Measurements from ENCODE around the gene TNRC6B.

TNRC6B gene

DNA sequence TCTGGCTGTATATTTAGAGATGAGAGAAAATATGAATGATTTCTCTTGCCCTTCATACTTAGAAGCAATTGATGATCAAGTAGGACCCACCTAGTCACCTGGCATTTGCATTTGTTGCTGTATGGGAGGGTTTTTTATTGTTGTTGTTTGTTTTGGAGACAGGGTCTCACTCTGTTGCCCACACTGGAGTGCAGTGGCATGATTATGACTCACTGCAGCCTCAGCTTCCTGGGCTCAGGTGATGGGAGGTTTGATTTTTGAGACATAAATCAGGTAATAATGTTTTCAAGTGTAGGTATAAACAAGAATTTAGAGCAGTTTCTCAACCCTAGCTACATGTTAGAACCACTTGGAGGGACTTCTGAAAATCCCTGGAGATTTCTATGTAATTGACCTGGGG is 63.0 kb downstream of the TNRC6B start:
- no peak for DNase-seq (ENCODE audit: low spot score)

DNA sequence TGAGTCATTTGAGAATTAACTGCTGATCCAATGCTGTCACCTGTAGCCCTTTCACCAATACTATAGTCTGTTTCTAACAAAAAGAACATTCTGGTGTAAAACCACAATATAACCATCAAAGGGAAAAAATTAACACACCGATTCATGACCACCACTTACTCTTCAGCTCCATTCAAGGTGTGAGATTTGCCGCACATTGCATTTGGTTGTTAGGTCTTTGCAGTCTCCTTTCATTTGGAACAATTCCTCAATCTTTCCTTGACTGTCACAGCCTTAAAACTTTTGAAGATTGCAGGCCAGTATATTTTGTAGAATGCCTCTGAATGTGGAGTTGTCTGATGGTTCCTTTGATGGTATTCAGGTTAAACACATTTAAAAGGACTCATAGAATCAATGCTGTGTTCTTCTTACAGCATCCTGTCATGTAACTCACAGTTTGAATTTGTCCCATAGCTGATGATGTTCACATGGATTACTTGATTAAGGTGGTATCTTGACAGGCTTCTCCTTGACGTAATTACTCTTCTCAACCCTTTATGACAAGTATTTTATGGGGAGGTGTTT is 63.6 kb downstream of the TNRC6B start:
- no peak for DNase-seq (ENCODE audit: low spot score)

DNA sequence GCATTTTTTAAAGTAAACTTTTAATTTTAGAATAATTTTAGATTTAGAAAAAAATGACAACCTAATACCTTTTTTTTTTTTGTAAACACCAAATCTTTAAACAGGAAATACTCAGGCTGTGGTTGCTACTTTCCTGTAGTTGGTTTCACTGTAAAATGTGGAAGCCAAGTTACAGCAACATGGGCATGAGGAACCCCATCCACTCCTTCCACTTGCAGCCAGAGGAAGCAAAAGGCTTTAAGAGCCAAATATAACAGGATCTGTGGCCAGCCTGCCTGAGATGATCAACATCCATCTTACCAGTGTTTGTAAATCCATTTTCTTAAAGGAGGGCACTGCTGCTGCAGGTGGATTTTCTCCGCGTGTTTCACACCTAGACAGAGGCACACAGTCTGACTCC is 66.2 kb downstream of the TNRC6B start:
- DNase-seq (ENCODE audit: low spot score), result no peak

DNA sequence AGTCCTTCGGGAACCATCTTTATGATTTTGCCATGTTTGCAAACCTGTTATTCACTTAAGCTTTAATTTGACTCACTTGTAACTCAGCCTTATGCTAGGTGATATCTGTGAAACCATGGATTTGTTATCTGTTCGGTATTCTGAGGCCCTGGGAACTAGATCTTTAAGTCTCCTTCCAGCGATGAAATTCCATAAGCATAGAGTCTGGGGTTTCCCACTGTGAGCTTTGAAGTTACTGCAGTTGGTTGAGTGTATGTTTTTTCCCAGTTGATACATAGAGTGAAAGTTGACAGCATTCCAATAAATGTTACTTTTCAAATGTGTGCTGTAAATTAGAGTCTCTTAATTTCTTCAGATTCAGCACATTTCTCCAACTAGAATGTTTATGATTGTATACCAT is 66.9 kb downstream of the TNRC6B start:
- DNase-seq (ENCODE audit: low spot score), result no peak

DNA sequence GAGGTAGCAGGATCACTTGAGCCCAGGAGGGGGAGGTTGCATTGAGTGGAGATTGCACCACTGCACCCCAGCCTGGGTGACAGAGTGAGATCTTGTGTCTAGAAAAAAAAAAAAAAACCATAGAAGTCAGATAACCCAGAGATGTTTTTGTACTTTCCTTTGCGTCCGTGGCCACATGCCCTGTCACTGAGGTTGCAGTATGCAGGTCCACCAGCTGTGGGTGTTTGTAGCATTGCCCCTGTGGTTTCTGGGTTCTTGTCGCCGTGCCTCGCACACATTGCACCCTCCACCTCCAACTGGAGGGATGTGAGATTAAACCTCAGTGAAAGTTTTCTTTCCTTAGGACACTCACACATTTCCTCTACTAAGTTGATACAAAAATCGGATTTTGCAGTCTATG is 70.3 kb downstream of the TNRC6B start:
- DNase-seq (ENCODE audit: low spot score), result no peak

DNA sequence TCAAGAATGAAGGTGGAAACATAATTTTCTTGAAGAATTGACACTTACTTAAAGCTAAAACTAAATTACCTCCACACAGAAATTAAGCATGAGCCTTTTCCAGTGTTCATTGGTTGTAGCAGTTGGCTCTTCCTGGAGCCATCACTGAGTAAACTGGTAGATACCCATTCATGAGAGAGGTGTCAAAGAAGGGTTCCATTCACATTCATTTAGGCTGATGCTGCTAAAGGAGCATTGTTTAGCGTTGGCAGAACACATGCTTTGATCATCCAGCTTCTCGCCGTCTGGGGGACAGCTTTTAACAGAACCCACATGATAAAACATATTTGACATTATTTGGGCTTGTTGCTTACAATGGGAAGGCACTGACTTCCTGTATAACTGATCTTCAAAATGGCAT is 71.6 kb downstream of the TNRC6B start:
- DNase-seq (ENCODE audit: low spot score), result no peak

DNA sequence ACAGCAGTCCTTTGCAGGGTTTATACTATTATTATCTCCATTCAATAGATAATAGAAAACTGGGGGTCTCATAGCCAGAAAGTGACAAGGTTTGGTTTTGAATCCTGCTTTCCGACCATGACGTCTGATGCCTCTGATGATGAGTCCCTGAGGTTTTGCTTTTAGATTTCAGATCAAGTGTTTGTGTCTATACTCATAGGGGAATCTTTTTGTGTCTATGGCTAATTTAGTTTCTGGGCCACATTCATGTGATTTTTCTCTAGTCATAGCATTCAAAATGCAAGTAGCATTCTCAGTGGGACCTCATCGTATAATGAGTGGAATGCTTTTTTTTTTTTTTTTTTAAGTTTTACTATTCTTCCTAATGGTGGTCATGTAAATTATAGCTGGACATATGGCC is 72.9 kb downstream of the TNRC6B start:
- DNase-seq (ENCODE audit: low spot score), result no peak

DNA sequence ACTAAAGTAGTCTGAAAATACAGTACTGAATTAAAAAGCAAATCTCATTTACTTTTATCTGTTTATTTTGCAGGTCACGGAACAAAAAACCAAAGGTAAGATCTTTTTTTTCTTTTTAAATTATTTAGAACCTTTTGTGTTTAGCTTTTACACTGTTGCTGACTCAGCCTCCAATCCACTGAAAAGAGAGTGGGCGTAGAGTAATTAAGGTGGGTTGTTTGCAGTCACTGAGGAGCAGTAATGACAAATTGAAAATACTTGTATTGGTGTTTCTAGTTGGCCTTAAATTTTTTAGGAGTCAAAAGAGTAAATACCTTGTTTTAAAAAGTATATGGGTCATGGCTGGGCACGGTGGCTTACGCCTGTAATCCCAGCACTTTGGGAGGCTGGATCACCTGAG is 73.4 kb downstream of the TNRC6B start:
- no peak for DNase-seq (ENCODE audit: low spot score)

DNA sequence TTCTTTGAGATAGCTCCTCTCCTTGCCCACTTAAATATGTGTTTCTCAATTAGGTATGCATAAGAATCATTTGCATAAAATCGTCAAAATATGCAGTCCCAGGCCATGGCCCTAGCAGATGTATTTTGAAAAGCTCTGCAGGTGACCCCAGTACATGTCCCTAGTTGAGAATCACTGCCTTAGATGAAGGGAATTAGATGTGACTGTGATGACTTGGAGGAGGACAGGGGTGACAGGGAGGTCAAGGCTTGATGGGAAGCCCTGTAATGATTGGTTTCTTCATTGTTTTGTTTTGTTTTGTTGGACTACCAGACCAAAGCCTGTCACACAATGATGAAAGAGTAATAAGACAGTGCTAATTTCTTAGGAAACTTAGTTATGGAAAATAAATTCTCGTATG is 74.4 kb downstream of the TNRC6B start:
- DNase-seq (ENCODE audit: low spot score), result no peak

DNA sequence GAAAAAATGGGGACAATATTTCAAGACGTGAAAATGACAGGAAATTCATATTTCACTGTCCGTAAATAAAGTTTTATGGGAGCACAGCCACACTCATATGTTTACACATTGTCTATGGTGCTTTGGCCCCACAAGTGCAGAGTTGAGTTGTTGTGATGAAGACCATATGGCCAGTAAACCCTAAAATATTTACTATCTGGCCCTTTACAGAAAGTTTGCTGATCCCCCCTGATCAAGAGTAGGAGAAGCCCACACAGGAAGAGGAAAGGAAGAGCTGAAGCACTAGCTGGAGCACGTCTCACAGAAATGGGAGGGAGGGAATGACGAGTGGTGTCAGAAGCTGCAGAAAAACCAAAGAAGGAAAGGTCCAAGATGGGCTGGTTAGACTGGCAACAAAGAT is 78.8 kb downstream of the TNRC6B start:
- no peak for DNase-seq (ENCODE audit: low spot score)

DNA sequence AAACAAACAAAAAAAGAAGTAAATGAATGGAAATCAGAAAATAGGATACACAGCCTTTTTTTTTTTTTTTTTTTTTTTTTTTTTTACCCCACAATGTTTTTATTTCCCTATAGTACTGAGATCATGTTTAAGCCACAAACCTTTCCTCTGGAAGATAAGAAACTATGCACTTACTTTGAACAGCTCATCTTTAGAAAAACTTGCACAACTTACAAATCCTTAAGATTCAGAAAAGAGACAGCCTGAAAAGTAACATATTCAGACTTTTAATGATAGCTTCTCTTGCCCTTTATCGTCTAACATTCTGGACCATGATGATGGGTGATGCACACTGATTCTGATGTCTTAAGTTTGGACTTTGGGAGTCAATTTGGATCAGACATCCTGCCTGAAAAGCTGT is 80.3 kb downstream of the TNRC6B start:
- DNase-seq (ENCODE audit: low spot score), result no peak

DNA sequence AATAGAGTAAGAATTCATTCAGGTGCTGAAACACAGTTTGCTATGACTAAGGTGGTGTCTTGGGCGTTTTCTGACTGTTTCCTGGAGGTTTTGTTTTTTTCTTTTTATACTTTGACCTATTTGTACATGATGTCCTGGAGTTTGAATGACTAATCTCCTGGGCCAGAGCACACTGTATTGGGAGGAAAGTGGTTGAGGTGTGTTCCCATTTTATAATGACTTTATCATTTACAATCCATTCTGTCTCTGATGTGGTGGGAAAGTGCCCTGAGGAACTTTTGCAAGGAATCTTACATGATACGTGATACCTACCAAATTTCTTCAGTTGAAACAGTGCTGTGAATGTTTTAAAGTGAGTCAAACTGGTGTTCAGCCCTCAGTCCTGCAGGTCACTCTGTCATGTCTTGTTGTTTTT is 80.8 kb downstream of the TNRC6B start:
- no peak for DNase-seq (ENCODE audit: low spot score)

DNA sequence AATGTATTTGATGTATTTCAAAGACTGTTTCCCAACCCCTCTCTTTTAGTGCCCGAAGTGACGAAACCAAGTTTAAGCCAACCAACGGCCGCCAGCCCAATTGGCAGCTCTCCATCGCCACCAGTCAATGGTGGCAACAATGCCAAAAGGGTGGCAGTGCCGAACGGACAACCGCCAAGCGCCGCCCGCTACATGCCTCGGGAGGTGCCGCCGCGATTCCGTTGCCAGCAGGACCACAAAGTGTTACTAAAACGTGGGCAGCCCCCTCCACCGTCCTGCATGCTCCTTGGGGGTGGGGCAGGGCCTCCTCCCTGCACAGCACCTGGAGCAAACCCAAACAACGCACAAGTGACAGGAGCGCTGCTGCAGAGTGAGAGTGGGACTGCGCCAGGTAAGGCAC is 84.1 kb downstream of the TNRC6B start:
- DNase-seq (ENCODE audit: low spot score), result no peak

DNA sequence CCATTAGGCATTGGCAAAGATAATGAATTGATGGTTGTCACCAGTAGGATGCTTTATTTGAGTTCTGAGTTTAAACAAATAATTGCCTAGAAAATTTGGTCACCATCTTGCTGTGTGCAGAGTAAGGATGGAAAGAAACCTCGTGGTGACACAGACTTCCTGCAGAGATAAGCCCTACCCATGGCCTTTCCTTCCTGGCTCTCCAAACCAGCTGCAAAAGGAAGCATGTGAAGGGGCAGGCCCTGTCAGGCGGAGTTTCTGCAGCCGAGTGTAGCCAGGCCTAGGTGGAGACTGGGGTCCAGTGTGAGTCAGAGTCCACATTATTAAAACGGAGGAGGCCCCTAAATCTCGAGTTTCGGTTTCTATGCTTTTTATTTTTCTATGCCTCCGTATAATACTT is 85.5 kb downstream of the TNRC6B start:
- no peak for DNase-seq (ENCODE audit: low spot score)

DNA sequence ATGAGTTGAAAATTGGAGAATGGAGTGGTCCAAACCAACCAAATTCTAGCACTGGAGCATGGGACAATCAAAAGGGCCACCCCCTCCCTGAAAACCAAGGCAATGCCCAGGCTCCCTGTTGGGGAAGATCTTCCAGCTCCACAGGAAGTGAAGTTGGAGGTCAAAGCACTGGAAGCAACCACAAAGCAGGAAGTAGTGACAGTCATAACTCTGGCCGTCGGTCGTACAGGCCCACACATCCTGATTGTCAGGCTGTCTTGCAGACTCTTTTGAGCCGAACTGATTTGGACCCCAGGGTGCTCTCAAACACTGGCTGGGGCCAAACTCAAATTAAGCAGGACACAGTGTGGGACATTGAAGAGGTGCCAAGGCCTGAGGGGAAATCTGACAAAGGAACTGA is 88.1 kb downstream of the TNRC6B start:
- DNase-seq (ENCODE audit: low spot score), result no peak

DNA sequence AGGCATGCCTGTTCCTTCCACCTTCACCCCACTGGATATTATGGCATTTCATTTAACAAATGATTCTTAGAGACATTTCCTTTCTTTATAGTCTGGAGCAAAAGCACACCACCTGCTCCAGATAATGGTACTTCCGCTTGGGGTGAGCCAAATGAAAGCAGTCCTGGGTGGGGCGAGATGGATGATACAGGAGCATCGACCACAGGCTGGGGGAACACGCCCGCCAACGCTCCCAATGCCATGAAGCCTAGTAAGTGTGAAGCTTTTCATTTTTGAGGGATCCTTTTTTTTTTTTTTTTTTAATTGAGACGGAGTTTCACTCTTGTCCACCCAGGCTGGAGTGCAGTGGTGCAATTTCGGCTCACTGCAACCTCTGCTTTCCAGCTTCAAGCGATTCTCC is 92.3 kb downstream of the TNRC6B start:
- DNase-seq (ENCODE audit: low spot score), result no peak

DNA sequence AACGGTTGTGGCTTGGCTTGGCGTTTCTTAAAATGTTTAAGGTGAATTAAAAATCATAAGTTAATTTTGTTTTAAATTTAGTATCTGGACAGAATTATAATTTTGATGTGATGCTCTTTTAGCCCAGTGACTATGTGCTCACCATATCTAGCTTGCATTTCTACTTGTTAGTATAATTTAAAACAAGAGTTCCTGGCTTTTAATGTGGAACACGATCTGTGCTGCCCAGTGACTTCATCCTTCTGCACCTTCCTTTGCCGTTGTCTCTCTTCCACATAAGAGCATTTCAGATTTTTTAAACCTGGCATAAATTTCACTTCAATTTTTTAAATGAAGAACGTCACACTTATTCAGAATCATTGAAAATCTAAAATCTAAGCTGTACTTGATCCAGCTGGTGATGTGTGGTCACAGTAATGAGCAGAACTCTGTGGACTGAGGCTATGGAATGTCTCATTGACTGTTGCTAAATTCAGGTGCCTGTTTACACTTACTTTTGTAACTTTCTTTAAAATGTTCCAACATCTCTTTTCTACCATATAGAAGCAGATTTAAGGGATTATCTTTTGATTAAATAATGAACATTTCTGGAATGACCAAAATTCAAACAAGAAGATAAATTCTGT is 93.1 kb downstream of the TNRC6B start:
- DNase-seq (ENCODE audit: low spot score), result no peak

DNA sequence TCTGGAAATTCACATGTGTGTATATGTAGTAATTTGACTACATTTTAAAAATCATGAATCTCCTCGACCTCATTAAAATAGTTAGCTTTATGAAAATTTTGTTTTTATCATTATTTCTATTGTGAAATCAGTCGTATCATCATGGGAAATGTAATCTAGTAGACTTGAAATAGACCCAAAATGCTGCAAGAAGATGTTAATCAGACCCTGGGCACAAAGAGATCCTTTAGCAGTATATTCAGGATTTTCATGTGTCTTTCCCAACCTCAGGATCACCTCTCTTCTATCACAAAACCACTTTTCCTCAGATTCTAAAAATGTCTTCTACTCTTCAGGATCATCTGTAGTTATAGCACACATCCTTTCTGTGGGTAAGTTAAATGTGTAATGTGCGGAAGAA is 93.7 kb downstream of the TNRC6B start:
- no peak for DNase-seq (ENCODE audit: low spot score)

DNA sequence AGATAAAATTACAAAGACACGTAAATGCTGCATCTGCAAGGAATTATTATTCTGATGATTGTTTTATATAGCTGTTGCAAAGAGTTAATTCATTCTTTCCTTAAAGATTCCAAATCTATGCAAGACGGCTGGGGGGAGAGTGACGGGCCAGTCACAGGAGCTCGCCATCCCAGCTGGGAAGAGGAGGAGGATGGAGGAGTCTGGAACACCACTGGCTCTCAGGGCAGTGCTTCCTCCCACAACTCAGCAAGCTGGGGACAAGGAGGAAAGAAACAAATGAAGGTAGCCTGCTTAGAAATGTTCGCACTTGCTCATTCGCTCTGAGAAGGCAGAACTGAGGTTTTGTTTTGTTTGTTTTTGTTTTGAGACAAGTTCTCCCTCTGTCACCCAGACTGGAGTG is 95.6 kb downstream of the TNRC6B start:
- DNase-seq (ENCODE audit: low spot score), result no peak

DNA sequence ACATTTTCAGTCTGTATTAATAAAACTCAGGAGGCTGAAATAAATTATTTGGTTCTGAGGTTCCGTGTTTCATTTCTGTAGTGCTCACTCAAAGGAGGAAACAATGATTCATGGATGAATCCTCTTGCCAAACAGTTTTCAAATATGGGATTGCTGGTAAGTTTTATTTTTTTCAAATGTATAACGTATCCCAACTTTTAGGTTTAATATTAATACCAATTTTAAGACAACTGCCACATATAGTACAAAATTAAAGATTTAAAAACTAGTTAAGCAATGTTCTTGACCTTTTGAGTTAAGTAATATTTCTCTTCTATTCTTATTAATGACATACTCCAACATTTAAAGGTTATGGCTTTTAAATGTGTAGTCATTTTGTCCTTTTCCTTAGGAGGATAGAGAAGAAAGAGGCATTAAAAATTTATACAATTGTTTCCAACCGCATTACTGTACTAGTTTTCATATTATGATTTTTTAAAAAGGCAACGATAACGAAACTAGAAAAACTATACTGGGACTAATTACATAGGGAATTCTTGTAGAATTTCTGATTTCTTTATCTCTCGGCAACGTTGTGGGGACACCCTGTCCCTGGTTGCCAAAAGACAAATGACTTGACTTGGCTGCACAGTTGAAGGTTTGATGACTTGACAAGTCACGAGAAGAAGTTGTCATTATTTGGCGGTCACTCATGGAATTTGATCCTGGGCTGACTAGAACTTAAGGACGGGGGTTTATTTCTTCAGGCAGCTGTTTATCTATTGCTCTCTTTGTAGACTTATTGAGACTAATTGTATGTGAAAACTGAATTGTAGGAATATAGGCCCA is 99.5 kb downstream of the TNRC6B start:
- no peak for DNase-seq (ENCODE audit: low spot score)

DNA sequence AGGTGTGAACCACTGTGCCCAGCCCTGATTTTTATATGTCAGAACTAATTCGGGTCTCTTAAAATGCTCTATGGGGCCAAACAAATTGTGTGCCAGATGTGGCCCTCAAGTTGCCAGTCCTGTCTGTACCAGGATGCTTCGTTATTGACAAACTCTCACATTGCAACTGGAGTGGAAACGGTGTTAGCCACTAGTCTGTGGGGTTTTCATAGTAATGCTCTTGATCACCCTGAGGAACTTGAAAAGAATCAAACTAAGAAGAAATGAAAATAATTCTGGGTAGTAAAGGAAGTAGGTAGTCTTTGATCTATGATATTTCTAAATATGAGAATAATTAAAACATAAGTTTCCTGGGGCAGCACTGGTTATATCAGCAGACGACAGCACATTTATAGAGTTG is 101.3 kb downstream of the TNRC6B start:
- no peak for DNase-seq (ENCODE audit: low spot score)

DNA sequence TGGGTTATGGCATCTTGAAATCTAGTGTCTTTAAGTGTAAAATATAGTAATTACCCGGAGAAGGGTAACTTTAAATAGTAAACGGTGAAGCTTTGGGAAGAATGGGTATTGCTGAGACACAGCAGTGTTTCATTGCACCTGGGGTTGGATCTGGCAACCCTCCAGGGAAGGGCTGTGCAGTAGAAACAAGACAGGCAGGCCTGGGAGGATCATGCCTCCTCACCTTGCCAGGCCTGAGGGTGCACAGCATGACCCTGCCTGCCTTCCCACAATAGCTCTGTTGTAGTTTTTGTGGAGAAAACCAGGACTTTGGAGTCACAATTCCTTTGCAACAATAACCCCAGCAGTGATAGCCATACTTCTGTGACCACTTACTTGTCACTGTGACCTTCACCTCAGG is 104.0 kb downstream of the TNRC6B start:
- no peak for DNase-seq (ENCODE audit: low spot score)

DNA sequence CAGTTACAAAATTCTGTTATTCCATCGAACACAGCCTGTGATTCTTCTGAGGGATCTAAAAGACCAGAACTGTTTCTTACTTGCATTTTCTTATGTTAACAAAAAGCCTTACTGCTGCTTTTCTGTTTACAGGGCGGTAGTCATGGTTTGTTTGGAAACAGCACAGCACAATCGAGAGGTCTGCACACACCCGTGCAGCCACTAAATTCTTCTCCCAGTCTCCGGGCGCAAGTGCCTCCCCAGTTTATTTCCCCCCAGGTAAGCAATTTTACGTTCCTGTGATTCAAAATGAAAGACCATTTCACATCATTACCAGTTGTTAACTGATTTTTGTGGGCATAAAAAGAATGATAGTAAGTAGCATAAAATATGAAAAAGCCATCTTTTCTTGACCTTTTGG is 107.8 kb downstream of the TNRC6B start:
- DNase-seq (ENCODE audit: low spot score), result no peak

DNA sequence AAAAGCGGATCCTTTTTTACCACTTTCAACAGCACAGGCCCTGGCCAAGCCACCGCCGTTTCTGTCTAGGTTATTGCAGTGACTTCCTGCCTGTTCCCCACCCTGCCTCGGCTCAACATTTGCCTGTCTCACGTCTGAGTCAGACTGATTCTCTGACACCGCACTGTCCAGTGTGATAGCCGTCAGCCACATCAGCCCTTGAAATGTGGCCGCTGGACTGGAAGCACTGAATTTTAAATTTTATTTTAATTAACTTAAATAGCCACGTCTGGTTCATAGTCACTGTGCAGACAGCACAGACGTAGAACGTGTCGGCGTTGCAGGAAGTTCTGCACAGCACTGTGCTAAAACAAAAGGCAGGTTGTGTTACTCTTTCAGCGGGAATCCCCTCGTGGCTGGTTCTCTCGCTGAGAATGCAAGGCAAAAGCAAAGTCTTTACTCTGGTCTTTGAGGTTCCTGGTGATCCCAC is 112.3 kb downstream of the TNRC6B start:
- no peak for DNase-seq (ENCODE audit: low spot score)

All from left forelimb (tissue), 1 donor.